MCF 10A (cell line): ENCODE measurements around the gene HAGHL. TPM values are rescaled to one million over a fixed set of nuclear protein-coding genes. Genes with fewer than 3 reads are reported as not detected.
A peak's percentile ranks its signal among the peaks of the same experiment; 100 is the strongest.

Experiments used
- Bru-seq: library from RNA; stranded (reverse); fragments of 400-500 nt; gene quantifications from one replicate; lab custom pipeline; 2021; lab: Mats Ljungman, UMichigan
- BruChase-seq, 2 experiments: library from RNA; stranded (reverse); fragments of 400-500 nt; gene quantifications; one replicate each; lab custom pipeline; 2021; lab: Mats Ljungman, UMichigan
- BruUV-seq: library from RNA; stranded (reverse); fragments of 400-500 nt; replicated peaks from 2 replicates; lab custom pipeline; 2021; lab: Mats Ljungman, UMichigan
- CTCF ChIA-PET: fragments of 300-600 bp; sonication (Branson Sonifier 250); formaldehyde crosslinking; extraction: SDS; loops from one replicate; lab custom pipeline; 2021; ENCODE audit warnings: antibody characterized with exemption, inconsistent platforms; lab: Yijun Ruan, JAX
- POLR2A ChIA-PET: fragments of 300-600, 350-650 bp; sonication (Branson Sonifier 250); formaldehyde crosslinking; extraction: SDS; loops from one replicate; lab custom pipeline; 2020; ENCODE audit warnings: antibody characterized with exemption, inconsistent platforms; lab: Yijun Ruan, JAX
- DNase-seq: peaks from one replicate; pipeline ENCODE4 v3.0.0-alpha.2; 2018; ENCODE audit not compliant: unreplicated experiment
- H3K27ac Mint-ChIP-seq: one replicate; pipeline ENCODE4 v1.8.0; 2022; ENCODE audit warnings: mild to moderate bottlenecking, low read depth, mixed read lengths; ENCODE audit not compliant: unreplicated experiment
- H3K27me3 Mint-ChIP-seq: one replicate; pipeline ENCODE4 v1.8.0; 2022; ENCODE audit warnings: mixed read lengths; ENCODE audit not compliant: insufficient read depth, unreplicated experiment
- H3K36me3 Mint-ChIP-seq: one replicate; pipeline ENCODE4 v1.8.0; 2022; ENCODE audit warnings: mild to moderate bottlenecking, moderate library complexity, mixed read lengths; ENCODE audit not compliant: insufficient read depth, unreplicated experiment
- H3K4me1 Mint-ChIP-seq: one replicate; pipeline ENCODE4 v1.8.0; 2022; ENCODE audit warnings: mixed read lengths; ENCODE audit not compliant: insufficient read depth, unreplicated experiment
- H3K4me3 Mint-ChIP-seq: one replicate; pipeline ENCODE4 v1.8.0; 2022; ENCODE audit warnings: mild to moderate bottlenecking, moderate library complexity, mixed read lengths; ENCODE audit not compliant: unreplicated experiment
- H3K9me3 Mint-ChIP-seq: one replicate; pipeline ENCODE4 v1.8.0; 2022; ENCODE audit warnings: mixed read lengths; ENCODE audit not compliant: unreplicated experiment
- CTCF ChIP-seq: fragments of 200-600 bp; IDR thresholded peaks from one replicate; pipeline ENCODE4 v1.8.0; 2022; ENCODE audit warnings: antibody characterized with exemption, mild to moderate bottlenecking; ENCODE audit not compliant: unreplicated experiment
- intact Hi-C: fragments of 100-400 bp; cut with micrococcal nuclease; formaldehyde crosslinking; loops from 2 replicates; pipeline ENCODE4 v1.14.1; 2022
- long read RNA-seq: library from polyadenylated mRNA; stranded (forward); transcript quantifications from one replicate; pipeline ENCODE4 v2.0.0, GENCODE V29; 2022
- total RNA-seq: library from RNA; stranded (reverse); gene quantifications from 2 replicates; pipeline ENCODE4 v1.2.3, GENCODE V29; 2022

HAGHL gene
- 20.1 and 24.5 TPM in 2 replicates for total RNA-seq
- Bru-seq, nascent RNA, result percentile 40 among the genes with signal in this experiment
- BruChase-seq, experiment 1, labeled RNA remaining after a 6-hour chase, result percentile 71 among the genes with signal in this experiment
- percentile 53 among the genes with signal in this experiment for BruChase-seq, experiment 2, labeled RNA remaining after a 2-hour chase
- long read RNA-seq, transcript HAGHL-203 (8 exons, 1,347 nt), result major isoform, 14 of 62 reads
- long read RNA-seq, partial matches to known transcripts, result 10 of 62 reads
- long read RNA-seq, other reads (novel, unspliced or antisense), result 36 of 62 reads

- TF ChIP-seq CTCF, result no peak
- no peaks in the 10 kb centered on the region for H3K9me3 Mint-ChIP-seq
- H3K36me3 Mint-ChIP-seq, result peaks cover 38% of the 10 kb centered on the region
- H3K4me3 Mint-ChIP-seq, result peak within 1 kb of the TSS; percentile 65
- CTCF ChIA-PET, result interaction anchor here (0.6 to 1.6 kb wide), 7 partner anchors 11 to 1703 kb away, joined by 3 to 5 read pairs (median 3); no protein-coding TSS in a partner anchor
- no peaks in the 10 kb centered on the region for H3K4me1 Mint-ChIP-seq
- DNase-seq, result peak; percentile 39
- H3K27me3 Mint-ChIP-seq, result no peaks in the 10 kb centered on the region
- POLR2A ChIA-PET, result interaction anchor here (0.6 to 9.6 kb wide), 16 partner anchors 7 to 328 kb away, joined by 3 to 124 read pairs (median 6); partner anchors contain the start of genes CIAO3, METRN, MSLN and STUB1
- H3K27ac Mint-ChIP-seq, result no peak within 1 kb of the TSS
- intact Hi-C loops, result loop anchor here (5.0 kb wide), 1 partner anchor 61 kb away; the partner anchor contains the start of genes CHTF18 and RPUSD1
- BruUV-seq, result no TSS peak
Observed at GRCh38 chr16:726438-727290, at the start of gene HAGHL, which contains the start of gene CCDC78. HAGHL (plus strand) TSS chr16:727106; CDS start chr16:727510, 404 bp downstream. CCDC78 (minus strand) TSS chr16:726443; CDS start chr16:726367, 76 bp downstream.

DNA sequence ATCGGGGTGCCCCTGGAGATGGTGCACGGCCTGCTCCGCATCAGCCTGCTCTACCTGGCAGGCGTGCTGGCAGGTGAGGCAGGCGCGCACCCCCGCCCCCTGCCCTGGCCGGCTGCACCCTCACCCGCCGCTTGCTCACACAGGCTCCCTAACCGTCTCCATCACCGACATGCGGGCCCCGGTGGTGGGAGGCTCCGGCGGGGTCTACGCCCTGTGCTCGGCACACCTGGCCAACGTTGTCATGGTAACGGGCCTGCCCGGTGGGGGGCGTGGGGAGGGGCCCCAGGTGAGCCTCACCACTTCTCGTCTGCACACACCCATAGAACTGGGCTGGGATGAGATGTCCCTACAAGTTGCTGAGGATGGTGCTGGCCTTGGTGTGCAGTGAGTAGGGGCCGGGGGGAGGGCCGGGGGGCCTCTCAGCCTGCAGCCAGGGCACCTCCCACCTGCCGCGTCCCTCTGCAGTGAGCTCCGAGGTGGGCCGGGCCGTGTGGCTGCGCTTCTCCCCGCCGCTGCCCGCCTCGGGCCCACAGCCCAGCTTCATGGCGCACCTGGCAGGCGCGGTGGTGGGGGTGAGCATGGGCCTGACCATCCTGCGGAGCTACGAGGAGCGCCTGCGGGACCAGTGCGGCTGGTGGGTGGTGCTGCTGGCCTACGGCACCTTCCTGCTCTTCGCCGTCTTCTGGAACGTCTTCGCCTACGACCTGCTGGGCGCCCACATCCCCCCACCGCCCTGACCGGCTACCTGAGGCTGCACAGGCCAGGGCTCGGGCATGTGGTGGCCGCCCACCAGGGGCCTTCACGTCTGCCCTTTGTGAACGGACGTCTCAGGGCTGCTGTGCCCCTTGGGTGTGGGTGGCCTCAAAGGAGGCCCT is 49.4 kb upstream of the HAGHL start:
- DNase-seq, result no peak
- H3K27ac Mint-ChIP-seq, result no peak overlapping the region
- no peaks in the 10 kb centered on the region for H3K4me1 Mint-ChIP-seq
- no peak for TF ChIP-seq CTCF
- no peaks in the 10 kb centered on the region for H3K27me3 Mint-ChIP-seq
- ChIA-PET CTCF (interaction anchor here (1.6 kb wide), 1 partner anchor 8 kb away, joined by 6 read pairs; no protein-coding TSS in a partner anchor), POLR2A (interaction anchor here (0.6 to 3.9 kb wide), 6 partner anchors 9 to 90 kb away, joined by 3 to 17 read pairs (median 4); partner anchors contain the start of genes ANTKMT, CCDC78 and HAGHL)
- H3K9me3 Mint-ChIP-seq, result no peaks in the 10 kb centered on the region
- peaks cover 58% of the 10 kb centered on the region for H3K36me3 Mint-ChIP-seq
- no TSS peak for BruUV-seq
- intact Hi-C loops, result no loop called here
- no peak overlapping the region for H3K4me3 Mint-ChIP-seq

DNA sequence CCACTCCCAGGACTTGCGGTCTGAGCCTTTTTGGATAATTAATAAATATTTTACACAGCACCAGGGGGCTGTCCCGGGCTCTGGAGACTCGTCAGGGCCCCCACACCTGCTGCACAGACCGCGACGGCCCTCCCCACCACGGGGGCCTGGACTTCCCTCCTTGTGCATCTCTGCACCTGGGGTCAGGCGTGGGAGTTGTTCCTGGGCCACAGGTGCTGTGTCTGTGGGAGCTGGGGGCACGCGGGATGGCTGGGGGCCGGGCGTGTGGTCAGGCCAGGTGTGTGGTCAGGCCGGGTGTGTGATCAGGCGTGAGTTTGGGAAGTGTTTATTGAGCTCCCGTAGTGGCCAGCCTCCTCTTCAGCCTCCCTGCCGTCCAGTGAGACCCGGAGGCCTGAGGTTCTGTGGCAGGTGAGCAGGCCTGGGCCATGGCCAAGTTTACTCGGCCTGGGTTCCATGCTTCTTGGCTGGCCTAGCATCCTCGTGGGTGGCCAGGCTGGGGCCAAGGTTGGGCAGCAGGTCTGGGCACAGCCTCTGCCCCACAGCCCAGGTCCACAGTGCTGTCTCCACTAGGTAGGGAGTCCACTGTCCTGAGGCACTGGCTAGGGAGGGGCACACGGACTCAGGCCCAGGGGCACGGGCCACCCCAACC is 48.6 kb upstream of the HAGHL start:
- peak; percentile 67 for DNase-seq
- H3K4me3 Mint-ChIP-seq, result no peak overlapping the region
- H3K27ac Mint-ChIP-seq, result no peak overlapping the region
- H3K9me3 Mint-ChIP-seq, result no peaks in the 10 kb centered on the region
- no peaks in the 10 kb centered on the region for H3K27me3 Mint-ChIP-seq
- no peak for TF ChIP-seq CTCF
- ChIA-PET CTCF (interaction anchor here (1.2 to 1.6 kb wide), 2 partner anchors 9 to 17 kb away, joined by 3 to 6 read pairs; no protein-coding TSS in a partner anchor), POLR2A (interaction anchor here (0.9 to 3.9 kb wide), 8 partner anchors 10 to 98 kb away, joined by 3 to 17 read pairs (median 4); partner anchors contain the start of genes CCDC78, HAGHL and RHOT2)
- peaks cover 57% of the 10 kb centered on the region for H3K36me3 Mint-ChIP-seq
- H3K4me1 Mint-ChIP-seq, result no peaks in the 10 kb centered on the region
- BruUV-seq, result no TSS peak
- intact Hi-C loops, result no loop called here
